HepG2 (cell line): ENCODE data around the gene COMMD4. TPM values are rescaled to one million over a fixed set of nuclear protein-coding genes. Genes with fewer than 3 reads are reported as not detected.
A peak's percentile ranks its signal among the peaks of the same experiment; 100 is the strongest.

Experiments
- ATM ChIP-seq: fragments of 450-650 bp; IDR thresholded peaks from 2 replicates; pipeline ENCODE4 v1.7.1; 2017; ENCODE audit warnings: mild to moderate bottlenecking, borderline replicate concordance
- CBX2 ChIP-seq, 2 experiments: fragments of 200-600 bp in 1 of 2; sonication (generic); formaldehyde crosslinking in 1 of 2; IDR thresholded peaks; 2 replicates each; pipeline versions ENCODE4 v1.7.0 to v1.8.1; 2018 to 2022; ENCODE audit warnings: low read depth in 2 of 2, low read length in 1 of 2, mild to moderate bottlenecking in 1 of 2, missing genetic modification reagents in 1 of 2
- IKZF1 ChIP-seq: fragments of 450-650 bp; IDR thresholded peaks from 2 replicates; pipeline ENCODE4 v1.7.1; 2016
- JDP2 ChIP-seq: sonication (generic); formaldehyde crosslinking; IDR thresholded peaks from 2 replicates; pipeline ENCODE4 v1.8.1; 2022; ENCODE audit warnings: missing genetic modification reagents, borderline replicate concordance
- PPARG ChIP-seq: conservative IDR thresholded peaks from 2 replicates; pipeline ENCODE4 v1.6.1; 2016; ENCODE audit warnings: missing biosample characterization, missing genetic modification reagents
- SMAD9 ChIP-seq: sonication (generic); formaldehyde crosslinking; IDR thresholded peaks from 2 replicates; pipeline ENCODE4 v1.5.1; 2020; ENCODE audit warnings: mild to moderate bottlenecking, missing genetic modification reagents
- SOX5 ChIP-seq: IDR thresholded peaks from 2 replicates; pipeline ENCODE4 v1.6.1; 2016; ENCODE audit warnings: borderline replicate concordance
- YEATS4 ChIP-seq: sonication (generic); formaldehyde crosslinking; IDR thresholded peaks from 2 replicates; pipeline ENCODE4 v1.4.0; 2020; ENCODE audit warnings: missing genetic modification reagents, borderline replicate concordance
- ZMYM2 ChIP-seq: sonication (generic); formaldehyde crosslinking; IDR thresholded peaks from 2 replicates; pipeline ENCODE4 v1.8.0; 2022; ENCODE audit warnings: mild to moderate bottlenecking, missing genetic modification reagents
- ZNF546 ChIP-seq: sonication (generic); formaldehyde crosslinking; conservative IDR thresholded peaks from 2 replicates; pipeline ENCODE4 v1.8.1; 2023; ENCODE audit warnings: mild to moderate bottlenecking, missing genetic modification reagents
- polyA plus RNA-seq, 8 experiments: library from polyadenylated mRNA; depleted of rRNA in 3 of 8; stranded (reverse) in 7 of 8; unstranded in 1 of 8; fragments of >200 nt; fragmentation: Illumina TruSeq in 4 of 8; extraction: Trizol in 4 of 8; gene quantifications; 2 replicates each; pipeline versions ENCODE4 v1.2.1 to v1.2.3, GENCODE V29; 2011 to 2016; ENCODE audit warnings: low read depth in 4 of 8, missing spikeins in 1 of 8, mixed read lengths in 1 of 8; ENCODE audit not compliant: insufficient read depth in 1 of 8
- total RNA-seq, 5 experiments: library from RNA; depleted of rRNA; stranded (reverse); fragments of >200 nt; fragmentation: Illumina TruSeq; extraction: Trizol; gene quantifications; 2 replicates each; pipeline ENCODE4 v1.2.3, GENCODE V29; 2016; ENCODE audit warnings: low read depth in 1 of 5
- TF ChIP-seq, protein P1 (sequence below): sonication (generic); formaldehyde crosslinking; IDR thresholded peaks from 2 replicates; pipeline ENCODE4 v1.4.0; 2020; ENCODE audit warnings: missing genetic modification reagents
- TF ChIP-seq, protein P2 (sequence below): IDR thresholded peaks from 2 replicates; pipeline ENCODE4 v1.6.1; 2016; ENCODE audit warnings: missing genetic modification reagents, missing compliant biosample characterization
- TF ChIP-seq, protein P3 (sequence below): sonication (generic); formaldehyde crosslinking; IDR thresholded peaks from one replicate; pipeline ENCODE4 v1.5.1; 2020; ENCODE audit warnings: mild to moderate bottlenecking, missing genetic modification reagents; ENCODE audit errors: not compliant biosample characterization

The COMMD4 gene
- total and polyA plus RNA-seq, 2 of the 13 experiments (the other 11 are each of a cell fraction or from before 2014, with no cell fraction given) = 45.8 to 89.9 TPM

DNA sequence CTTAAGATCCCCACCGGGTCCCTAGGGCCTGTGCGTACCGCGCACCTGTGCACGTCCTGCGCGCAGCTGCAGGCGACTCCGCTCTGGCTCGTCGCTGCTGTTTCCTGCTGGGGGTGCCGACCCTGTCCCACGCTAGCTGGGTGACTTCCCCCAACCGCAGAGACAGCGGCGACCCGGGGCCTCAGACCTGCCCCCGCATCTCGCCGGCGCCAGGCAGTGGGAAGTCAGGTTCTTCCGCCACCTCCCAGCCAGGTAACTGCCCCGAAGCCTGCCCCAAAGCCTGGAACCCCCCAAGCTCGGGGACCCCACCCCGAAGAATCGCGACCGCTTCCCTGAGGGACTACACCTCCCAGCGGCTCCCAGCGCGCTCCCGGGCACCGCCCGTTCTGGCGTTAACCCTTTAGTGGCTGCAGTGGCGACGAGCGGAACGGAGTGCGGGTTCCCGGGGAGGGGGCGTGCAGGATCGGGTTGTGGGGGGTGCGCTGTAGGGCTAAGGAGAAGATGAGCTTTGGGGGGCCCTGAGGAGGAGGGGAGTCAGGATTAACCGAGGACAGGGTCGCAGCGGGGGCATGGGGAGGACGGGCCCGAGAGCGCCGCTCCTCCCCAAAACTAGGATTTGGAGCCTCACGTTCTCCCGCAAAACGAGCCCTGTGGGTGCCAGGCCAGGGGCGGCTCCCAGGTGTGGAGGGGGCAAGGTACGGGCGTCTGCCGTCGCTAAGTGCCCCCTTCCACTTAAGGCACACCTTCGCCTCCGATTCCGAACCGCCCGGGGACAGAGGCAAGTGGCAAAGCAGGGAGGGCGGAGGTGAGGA, 11.6 kb downstream of the COMMD4 start (continued):
- TF ChIP-seq, protein P1, sequence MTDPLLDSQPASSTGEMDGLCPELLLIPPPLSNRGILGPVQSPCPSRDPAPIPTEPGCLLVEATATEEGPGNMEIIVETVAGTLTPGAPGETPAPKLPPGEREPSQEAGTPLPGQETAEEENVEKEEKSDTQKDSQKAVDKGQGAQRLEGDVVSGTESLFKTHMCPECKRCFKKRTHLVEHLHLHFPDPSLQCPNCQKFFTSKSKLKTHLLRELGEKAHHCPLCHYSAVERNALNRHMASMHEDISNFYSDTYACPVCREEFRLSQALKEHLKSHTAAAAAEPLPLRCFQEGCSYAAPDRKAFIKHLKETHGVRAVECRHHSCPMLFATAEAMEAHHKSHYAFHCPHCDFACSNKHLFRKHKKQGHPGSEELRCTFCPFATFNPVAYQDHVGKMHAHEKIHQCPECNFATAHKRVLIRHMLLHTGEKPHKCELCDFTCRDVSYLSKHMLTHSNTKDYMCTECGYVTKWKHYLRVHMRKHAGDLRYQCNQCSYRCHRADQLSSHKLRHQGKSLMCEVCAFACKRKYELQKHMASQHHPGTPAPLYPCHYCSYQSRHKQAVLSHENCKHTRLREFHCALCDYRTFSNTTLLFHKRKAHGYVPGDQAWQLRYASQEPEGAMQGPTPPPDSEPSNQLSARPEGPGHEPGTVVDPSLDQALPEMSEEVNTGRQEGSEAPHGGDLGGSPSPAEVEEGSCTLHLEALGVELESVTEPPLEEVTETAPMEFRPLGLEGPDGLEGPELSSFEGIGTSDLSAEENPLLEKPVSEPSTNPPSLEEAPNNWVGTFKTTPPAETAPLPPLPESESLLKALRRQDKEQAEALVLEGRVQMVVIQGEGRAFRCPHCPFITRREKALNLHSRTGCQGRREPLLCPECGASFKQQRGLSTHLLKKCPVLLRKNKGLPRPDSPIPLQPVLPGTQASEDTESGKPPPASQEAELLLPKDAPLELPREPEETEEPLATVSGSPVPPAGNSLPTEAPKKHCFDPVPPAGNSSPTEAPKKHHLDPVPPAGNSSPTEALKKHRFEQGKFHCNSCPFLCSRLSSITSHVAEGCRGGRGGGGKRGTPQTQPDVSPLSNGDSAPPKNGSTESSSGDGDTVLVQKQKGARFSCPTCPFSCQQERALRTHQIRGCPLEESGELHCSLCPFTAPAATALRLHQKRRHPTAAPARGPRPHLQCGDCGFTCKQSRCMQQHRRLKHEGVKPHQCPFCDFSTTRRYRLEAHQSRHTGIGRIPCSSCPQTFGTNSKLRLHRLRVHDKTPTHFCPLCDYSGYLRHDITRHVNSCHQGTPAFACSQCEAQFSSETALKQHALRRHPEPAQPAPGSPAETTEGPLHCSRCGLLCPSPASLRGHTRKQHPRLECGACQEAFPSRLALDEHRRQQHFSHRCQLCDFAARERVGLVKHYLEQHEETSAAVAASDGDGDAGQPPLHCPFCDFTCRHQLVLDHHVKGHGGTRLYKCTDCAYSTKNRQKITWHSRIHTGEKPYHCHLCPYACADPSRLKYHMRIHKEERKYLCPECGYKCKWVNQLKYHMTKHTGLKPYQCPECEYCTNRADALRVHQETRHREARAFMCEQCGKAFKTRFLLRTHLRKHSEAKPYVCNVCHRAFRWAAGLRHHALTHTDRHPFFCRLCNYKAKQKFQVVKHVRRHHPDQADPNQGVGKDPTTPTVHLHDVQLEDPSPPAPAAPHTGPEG (CRISPR knock-in tag) = no peak; the same call in 1 of the 2 replicates
- TF ChIP-seq CBX2 (IDR thresholded peaks at IDR 0.05; ENCODE audit: low read depth, low read length) (no peak), CBX2 (CRISPR knock-in tag; IDR thresholded peaks at IDR 0.05; ENCODE audit: low read depth) (no peak), PPARG (CRISPR knock-in tag) (no peak), JDP2 (CRISPR knock-in tag) (no peak), SOX5 (CRISPR knock-in tag) (no peak), YEATS4 (CRISPR knock-in tag) (peak; percentile 43; the same call in 1 of the 2 replicates), ZNF546 (CRISPR knock-in tag) (no peak), SMAD9 (CRISPR knock-in tag) (no peak), ATM (no peak), ZMYM2 (CRISPR knock-in tag) (peak; percentile 66; the same call in 1 of the 2 replicates), IKZF1 (no peak)
- TF ChIP-seq, protein P2, sequence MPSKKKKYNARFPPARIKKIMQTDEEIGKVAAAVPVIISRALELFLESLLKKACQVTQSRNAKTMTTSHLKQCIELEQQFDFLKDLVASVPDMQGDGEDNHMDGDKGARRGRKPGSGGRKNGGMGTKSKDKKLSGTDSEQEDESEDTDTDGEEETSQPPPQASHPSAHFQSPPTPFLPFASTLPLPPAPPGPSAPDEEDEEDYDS (CRISPR knock-in tag) = no peak
- TF ChIP-seq, protein P3, sequence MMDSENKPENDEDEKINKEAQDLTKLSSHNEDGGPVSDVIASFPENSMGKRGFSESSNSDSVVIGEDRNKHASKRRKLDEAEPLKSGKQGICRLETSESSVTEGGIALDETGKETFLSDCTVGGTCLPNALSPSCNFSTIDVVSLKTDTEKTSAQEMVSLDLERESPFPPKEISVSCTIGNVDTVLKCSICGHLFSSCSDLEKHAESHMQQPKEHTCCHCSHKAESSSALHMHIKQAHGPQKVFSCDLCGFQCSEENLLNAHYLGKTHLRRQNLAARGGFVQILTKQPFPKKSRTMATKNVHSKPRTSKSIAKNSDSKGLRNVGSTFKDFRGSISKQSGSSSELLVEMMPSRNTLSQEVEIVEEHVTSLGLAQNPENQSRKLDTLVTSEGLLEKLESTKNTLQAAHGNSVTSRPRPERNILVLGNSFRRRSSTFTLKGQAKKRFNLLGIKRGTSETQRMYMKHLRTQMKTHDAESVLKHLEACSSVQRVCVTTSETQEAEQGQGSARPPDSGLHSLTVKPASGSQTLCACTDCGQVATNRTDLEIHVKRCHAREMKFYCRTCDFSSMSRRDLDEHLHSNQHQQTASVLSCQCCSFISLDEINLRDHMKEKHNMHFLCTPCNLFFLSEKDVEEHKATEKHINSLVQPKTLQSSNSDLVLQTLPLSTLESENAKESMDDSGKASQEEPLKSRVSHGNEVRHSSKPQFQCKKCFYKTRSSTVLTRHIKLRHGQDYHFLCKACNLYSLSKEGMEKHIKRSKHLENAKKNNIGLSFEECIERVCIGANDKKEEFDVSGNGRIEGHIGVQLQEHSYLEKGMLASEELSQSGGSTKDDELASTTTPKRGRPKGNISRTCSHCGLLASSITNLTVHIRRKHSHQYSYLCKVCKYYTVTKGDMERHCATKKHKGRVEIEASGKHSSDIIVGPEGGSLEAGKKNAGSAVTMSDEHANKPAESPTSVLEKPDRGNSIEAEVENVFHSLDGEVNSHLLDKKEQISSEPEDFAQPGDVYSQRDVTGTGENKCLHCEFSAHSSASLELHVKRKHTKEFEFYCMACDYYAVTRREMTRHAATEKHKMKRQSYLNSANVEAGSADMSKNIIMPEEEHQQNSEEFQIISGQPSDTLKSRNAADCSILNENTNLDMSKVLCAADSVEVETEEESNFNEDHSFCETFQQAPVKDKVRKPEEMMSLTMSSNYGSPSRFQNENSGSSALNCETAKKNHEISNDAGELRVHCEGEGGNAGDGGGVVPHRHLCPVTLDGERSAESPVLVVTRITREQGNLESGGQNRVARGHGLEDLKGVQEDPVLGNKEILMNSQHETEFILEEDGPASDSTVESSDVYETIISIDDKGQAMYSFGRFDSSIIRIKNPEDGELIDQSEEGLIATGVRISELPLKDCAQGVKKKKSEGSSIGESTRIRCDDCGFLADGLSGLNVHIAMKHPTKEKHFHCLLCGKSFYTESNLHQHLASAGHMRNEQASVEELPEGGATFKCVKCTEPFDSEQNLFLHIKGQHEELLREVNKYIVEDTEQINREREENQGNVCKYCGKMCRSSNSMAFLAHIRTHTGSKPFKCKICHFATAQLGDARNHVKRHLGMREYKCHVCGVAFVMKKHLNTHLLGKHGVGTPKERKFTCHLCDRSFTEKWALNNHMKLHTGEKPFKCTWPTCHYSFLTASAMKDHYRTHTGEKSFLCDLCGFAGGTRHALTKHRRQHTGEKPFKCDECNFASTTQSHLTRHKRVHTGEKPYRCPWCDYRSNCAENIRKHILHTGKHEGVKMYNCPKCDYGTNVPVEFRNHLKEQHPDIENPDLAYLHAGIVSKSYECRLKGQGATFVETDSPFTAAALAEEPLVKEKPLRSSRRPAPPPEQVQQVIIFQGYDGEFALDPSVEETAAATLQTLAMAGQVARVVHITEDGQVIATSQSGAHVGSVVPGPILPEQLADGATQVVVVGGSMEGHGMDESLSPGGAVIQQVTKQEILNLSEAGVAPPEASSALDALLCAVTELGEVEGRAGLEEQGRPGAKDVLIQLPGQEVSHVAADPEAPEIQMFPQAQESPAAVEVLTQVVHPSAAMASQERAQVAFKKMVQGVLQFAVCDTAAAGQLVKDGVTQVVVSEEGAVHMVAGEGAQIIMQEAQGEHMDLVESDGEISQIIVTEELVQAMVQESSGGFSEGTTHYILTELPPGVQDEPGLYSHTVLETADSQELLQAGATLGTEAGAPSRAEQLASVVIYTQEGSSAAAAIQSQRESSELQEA (CRISPR knock-in tag) = peak; percentile 85
